HEK293T (cell line): ENCODE data around the gene CANT1.

Experiments
- CTCF ChIA-PET: fragments of 350-600 bp; formaldehyde crosslinking; extraction: SDS; loops from one replicate; lab custom pipeline; 2021; ENCODE audit warnings: antibody characterized with exemption, inconsistent platforms; lab: Yijun Ruan, JAX
- POLR2A ChIA-PET: fragments of 350-600 bp; formaldehyde crosslinking; extraction: SDS; loops from one replicate; lab custom pipeline; 2020; ENCODE audit warnings: antibody characterized with exemption, inconsistent platforms; lab: Yijun Ruan, JAX
- DNase-seq: peaks from one replicate; pipeline ENCODE4 v3.0.0; 2012; ENCODE audit warnings: mixed read lengths; ENCODE audit errors: extremely low spot score
- ARNT ChIP-seq: fragments of 450-650 bp; IDR thresholded peaks from 2 replicates; pipeline ENCODE4 v1.6.1; 2017; ENCODE audit warnings: mild to moderate bottlenecking
- BHLHE40 ChIP-seq: fragments of 450-650 bp; IDR thresholded peaks from 2 replicates; pipeline ENCODE4 v1.6.1; 2016; ENCODE audit warnings: mild to moderate bottlenecking, moderate library complexity, borderline replicate concordance
- CTBP1 ChIP-seq: fragments of 450-650 bp; IDR thresholded peaks from 2 replicates; pipeline ENCODE4 v1.6.1; 2016; ENCODE audit warnings: borderline replicate concordance
- ELF4 ChIP-seq: fragments of 450-650 bp; IDR thresholded peaks from 2 replicates; pipeline ENCODE4 v1.6.1; 2017; ENCODE audit warnings: antibody characterized with exemption
- FOXA1 ChIP-seq: fragments of 450-650 bp; IDR thresholded peaks from 2 replicates; pipeline ENCODE4 v1.6.1; 2016; ENCODE audit warnings: mild to moderate bottlenecking
- FOXK2 ChIP-seq: fragments of 450-650 bp; IDR thresholded peaks from 2 replicates; pipeline ENCODE4 v1.6.1; 2016; ENCODE audit warnings: mild to moderate bottlenecking
- FOXM1 ChIP-seq: fragments of 450-650 bp; IDR thresholded peaks from 2 replicates; pipeline ENCODE4 v1.6.1; 2017; ENCODE audit warnings: mild to moderate bottlenecking, borderline replicate concordance
- HDGF ChIP-seq: fragments of 450-650 bp; IDR thresholded peaks from 2 replicates; pipeline ENCODE4 v1.6.1; 2017; ENCODE audit warnings: antibody characterized with exemption, borderline replicate concordance
- L3MBTL2 ChIP-seq: fragments of 450-650 bp; conservative IDR thresholded peaks from 2 replicates; pipeline ENCODE4 v1.6.1; 2016; ENCODE audit warnings: mild to moderate bottlenecking
- LEF1 ChIP-seq: fragments of 450-650 bp; IDR thresholded peaks from 2 replicates; pipeline ENCODE4 v1.6.1; 2017; ENCODE audit warnings: mild to moderate bottlenecking, borderline replicate concordance
- NFRKB ChIP-seq: fragments of 450-650 bp; IDR thresholded peaks from 2 replicates; pipeline ENCODE4 v1.6.1; 2016; ENCODE audit warnings: mild to moderate bottlenecking, moderate library complexity
- SP1 ChIP-seq: fragments of 450-650 bp; IDR thresholded peaks from 2 replicates; pipeline ENCODE4 v1.6.1; 2017
- SUZ12 ChIP-seq: fragments of 450-650 bp; IDR thresholded peaks from 2 replicates; pipeline ENCODE4 v1.6.1; 2016; ENCODE audit warnings: mild to moderate bottlenecking
- TARDBP ChIP-seq: fragments of 450-650 bp; IDR thresholded peaks from 2 replicates; pipeline ENCODE4 v1.6.1; 2016
- ZNF384 ChIP-seq: fragments of 450-650 bp; IDR thresholded peaks from 2 replicates; pipeline ENCODE4 v1.6.1; 2016
- TF ChIP-seq, protein P1 (sequence below): fragments of 450-650 bp; IDR thresholded peaks from 2 replicates; pipeline ENCODE4 v1.6.1; 2016

Gene CANT1

DNA sequence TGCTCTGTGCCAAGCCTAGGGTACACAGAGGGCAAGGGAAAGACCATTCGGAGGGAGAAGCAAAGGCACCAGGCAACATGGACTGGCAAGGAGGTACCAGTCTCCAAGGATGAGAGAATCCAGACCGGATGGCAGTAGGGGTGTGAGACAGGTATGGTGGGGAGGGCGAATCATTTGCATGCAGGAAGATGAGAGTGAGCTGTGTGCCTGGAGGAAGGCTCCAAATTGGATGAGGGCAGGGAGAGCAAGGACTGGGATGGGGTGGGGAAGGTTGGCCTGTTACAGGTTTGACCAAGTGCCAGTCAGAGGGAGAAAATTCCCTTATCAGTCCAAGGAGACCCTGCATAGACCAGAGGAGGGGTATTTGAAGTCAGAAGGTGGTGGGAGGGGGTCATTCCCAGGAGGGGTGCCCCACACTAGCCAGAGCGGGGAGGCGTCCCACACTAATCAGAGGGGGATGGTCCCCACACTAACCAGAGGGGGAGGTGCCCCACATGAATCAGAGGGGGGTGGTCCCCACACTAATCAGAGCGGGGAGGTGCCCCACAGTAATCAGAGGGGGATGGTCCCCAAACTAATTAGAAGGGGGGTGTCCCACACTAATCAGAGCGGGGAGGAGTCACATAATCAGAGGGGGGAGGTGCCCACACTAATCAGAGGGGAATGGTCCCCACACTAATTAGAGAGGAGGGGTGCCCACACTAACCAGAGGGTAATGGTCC lies 737 bp downstream of the CANT1 start:
- no peak for TF ChIP-seq SP1
- no peak for TF ChIP-seq BHLHE40
- TF ChIP-seq, protein P1, sequence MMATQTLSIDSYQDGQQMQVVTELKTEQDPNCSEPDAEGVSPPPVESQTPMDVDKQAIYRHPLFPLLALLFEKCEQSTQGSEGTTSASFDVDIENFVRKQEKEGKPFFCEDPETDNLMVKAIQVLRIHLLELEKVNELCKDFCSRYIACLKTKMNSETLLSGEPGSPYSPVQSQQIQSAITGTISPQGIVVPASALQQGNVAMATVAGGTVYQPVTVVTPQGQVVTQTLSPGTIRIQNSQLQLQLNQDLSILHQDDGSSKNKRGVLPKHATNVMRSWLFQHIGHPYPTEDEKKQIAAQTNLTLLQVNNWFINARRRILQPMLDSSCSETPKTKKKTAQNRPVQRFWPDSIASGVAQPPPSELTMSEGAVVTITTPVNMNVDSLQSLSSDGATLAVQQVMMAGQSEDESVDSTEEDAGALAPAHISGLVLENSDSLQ: no peak
- no peak for TF ChIP-seq SUZ12
- TF ChIP-seq HDGF: no peak
- no peak for TF ChIP-seq CTBP1
- no peak for TF ChIP-seq L3MBTL2
- TF ChIP-seq LEF1: no peak
- no peak for TF ChIP-seq ELF4
- CTCF ChIA-PET: no interaction called here
- DNase-seq: no peak
- POLR2A ChIA-PET: interaction anchor here (1.3 kb wide), 1 partner anchor 24 kb away, joined by 3 read pairs; no protein-coding TSS in a partner anchor

- CTCF ChIA-PET: no interaction called here
- POLR2A ChIA-PET: no interaction called here
- no peak for DNase-seq
- TF ChIP-seq HDGF (no peak), LEF1 (no peak), ZNF384 (no peak), BHLHE40 (no peak), FOXA1 (no peak), CTBP1 (no peak), FOXK2 (no peak), SUZ12 (no peak), ELF4 (no peak), SP1 (no peak)
Observed at GRCh38 chr17:79007504-79008381, 1.8 kb downstream of the CANT1 start.

GRCh38 chr17:79006794-79007503 lies 2.6 kb downstream of the CANT1 start:
- no peak for DNase-seq
- ChIA-PET POLR2A (no interaction called here), CTCF (interaction anchor here (0.5 kb wide), 1 partner anchor 53 kb away, joined by 3 read pairs; no protein-coding TSS in a partner anchor)
- TF ChIP-seq HDGF (no peak), LEF1 (no peak), FOXA1 (no peak), BHLHE40 (no peak), ZNF384 (no peak), SP1 (no peak), SUZ12 (no peak), NFRKB (no peak), L3MBTL2 (no peak), ARNT (no peak), FOXM1 (no peak), CTBP1 (no peak), ELF4 (no peak)
- TF ChIP-seq, protein P1: no peak

DNA sequence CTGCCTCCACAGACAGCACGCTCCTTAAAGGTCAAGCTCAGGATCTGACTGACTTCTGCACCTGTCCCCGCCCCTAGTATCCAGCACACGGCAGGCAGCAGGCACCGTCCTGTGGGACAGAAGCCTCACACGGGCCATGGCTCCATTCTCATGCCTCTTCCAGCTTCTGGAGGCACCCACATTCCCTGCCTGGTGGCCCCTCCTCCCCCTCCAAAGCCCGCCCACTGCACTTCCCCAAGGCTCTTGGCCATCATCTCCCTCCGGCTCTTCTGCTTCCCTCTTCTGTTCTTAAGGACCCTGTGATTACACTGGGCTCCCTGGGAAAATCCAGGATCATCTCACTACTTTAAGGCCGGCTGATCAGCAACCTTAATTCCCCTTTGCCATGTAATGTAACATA lies 3.5 kb downstream of the CANT1 start:
- CTCF ChIA-PET: no interaction called here
- DNase-seq: no peak
- POLR2A ChIA-PET: no interaction called here
- TF ChIP-seq NFRKB: no peak
- no peak for TF ChIP-seq HDGF
- no peak for TF ChIP-seq BHLHE40
- TF ChIP-seq L3MBTL2: no peak
- TF ChIP-seq FOXK2: no peak

DNA sequence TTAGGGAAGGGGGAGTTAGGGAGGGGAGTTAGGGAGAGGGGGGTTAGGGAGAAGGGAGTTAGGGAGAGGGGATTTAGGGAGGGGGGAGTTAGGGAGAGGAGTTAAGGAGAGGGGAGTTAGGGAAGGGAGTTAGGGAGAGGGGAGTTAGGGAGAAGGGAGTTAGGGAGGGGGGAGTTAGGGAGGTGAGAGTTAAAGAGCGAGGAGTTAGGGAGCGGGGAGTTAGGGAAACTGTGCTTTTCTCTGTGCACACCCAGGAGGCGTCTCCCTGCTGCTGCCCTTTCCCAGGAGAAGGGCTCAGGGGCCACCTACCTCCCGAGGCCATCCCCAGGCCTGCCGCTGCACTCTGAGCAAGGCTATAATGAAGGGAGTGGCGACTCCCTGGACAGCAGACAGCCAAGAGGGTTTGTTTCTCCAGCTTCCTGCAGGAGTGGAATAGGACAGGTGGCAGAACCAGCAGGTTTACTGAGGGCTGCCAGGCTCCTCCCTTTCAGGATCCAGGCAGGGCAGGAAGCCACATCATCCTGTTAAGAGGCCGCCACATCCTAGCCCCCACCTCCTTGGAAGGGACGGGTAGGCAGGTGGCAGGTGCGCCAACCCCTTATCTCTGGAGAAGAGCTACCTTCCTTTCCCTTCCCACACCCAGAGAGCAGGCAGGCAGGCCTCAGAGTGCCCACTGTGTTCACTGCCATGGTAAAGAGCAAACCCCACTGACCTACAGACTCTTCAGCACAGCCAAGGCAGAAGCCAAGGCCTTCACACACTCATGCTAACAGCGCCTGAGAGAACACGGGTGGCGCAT lies 4.3 kb downstream of the CANT1 start:
- DNase-seq: no peak
- POLR2A ChIA-PET: no interaction called here
- TF ChIP-seq HDGF (no peak), ZNF384 (no peak), FOXA1 (no peak), FOXM1 (no peak), CTBP1 (no peak), SP1 (no peak), L3MBTL2 (no peak), LEF1 (no peak), ARNT (no peak), TARDBP (no peak), BHLHE40 (no peak), SUZ12 (no peak), ELF4 (no peak), NFRKB (no peak), FOXK2 (no peak)
- TF ChIP-seq, protein P1: no peak

More for the DNA sequence above, 4.3 kb downstream of the CANT1 start:
- CTCF ChIA-PET: no interaction called here
